WTC11 (cell line): Measurements from ENCODE around the gene TCAP. TPM values are rescaled to one million over a fixed set of nuclear protein-coding genes. Genes with fewer than 3 reads are reported as not detected.

Experiments
- CREM ChIP-seq: sonication (generic); formaldehyde crosslinking; IDR thresholded peaks from 2 replicates; pipeline ENCODE4 v1.8.1; 2022; ENCODE audit warnings: mild to moderate bottlenecking, missing genetic modification reagents, moderate library complexity
- ESRRA ChIP-seq: sonication (generic); formaldehyde crosslinking; IDR thresholded peaks from 2 replicates; pipeline ENCODE4 v1.8.1; 2022; ENCODE audit warnings: mild to moderate bottlenecking, missing genetic modification reagents, borderline replicate concordance
- ETV6 ChIP-seq: sonication (generic); formaldehyde crosslinking; IDR thresholded peaks from 2 replicates; pipeline ENCODE4 v1.8.1; 2022; ENCODE audit warnings: mild to moderate bottlenecking, missing genetic modification reagents
- IRF2 ChIP-seq: sonication (generic); formaldehyde crosslinking; IDR thresholded peaks from 2 replicates; pipeline ENCODE4 v1.8.0; 2022; ENCODE audit warnings: low read depth, missing genetic modification reagents, borderline replicate concordance
- NR3C1 ChIP-seq: sonication (generic); formaldehyde crosslinking; conservative IDR thresholded peaks from 2 replicates; pipeline ENCODE4 v1.8.1; 2023; ENCODE audit warnings: low read depth, mild to moderate bottlenecking, missing genetic modification reagents
- PRRX2 ChIP-seq: fragments of 250-450 bp; sonication (Bioruptor Pico); IDR thresholded peaks from 2 replicates; pipeline ENCODE4 v1.8.0; 2021; ENCODE audit warnings: mild to moderate bottlenecking
- SOX15 ChIP-seq: fragments of 250-450 bp; sonication (Bioruptor Pico); IDR thresholded peaks from 2 replicates; pipeline ENCODE4 v1.9.0; 2021; ENCODE audit warnings: mild to moderate bottlenecking
- TEAD1 ChIP-seq: sonication (generic); formaldehyde crosslinking; IDR thresholded peaks from 2 replicates; pipeline ENCODE4 v1.8.0; 2022; ENCODE audit warnings: mild to moderate bottlenecking, missing genetic modification reagents
- ZBTB21 ChIP-seq: sonication (generic); formaldehyde crosslinking; IDR thresholded peaks from 2 replicates; pipeline ENCODE4 v1.8.1; 2023; ENCODE audit warnings: mild to moderate bottlenecking, missing genetic modification reagents, borderline replicate concordance
- ZNF219 ChIP-seq: sonication (generic); formaldehyde crosslinking; IDR thresholded peaks from 2 replicates; pipeline ENCODE4 v1.8.0; 2023; ENCODE audit warnings: missing genetic modification reagents, mild to moderate bottlenecking, borderline replicate concordance
- ZNF317 ChIP-seq: sonication (generic); formaldehyde crosslinking; IDR thresholded peaks from 2 replicates; pipeline ENCODE4 v1.8.1; 2023; ENCODE audit warnings: low read depth, mild to moderate bottlenecking, moderate library complexity, missing genetic modification reagents, borderline replicate concordance
- ZNF416 ChIP-seq: fragments of 250-450 bp; sonication (Bioruptor Pico); IDR thresholded peaks from 2 replicates; pipeline ENCODE4 v1.9.0; 2021; ENCODE audit warnings: mild to moderate bottlenecking, inconsistent platforms
- ZNF671 ChIP-seq: fragments of 250-450 bp; sonication (Bioruptor Pico); IDR thresholded peaks from 2 replicates; pipeline ENCODE4 v1.8.0; 2021; ENCODE audit warnings: mild to moderate bottlenecking
- total RNA-seq: library from RNA; stranded (reverse); gene quantifications from 3 replicates; pipeline ENCODE4 v1.2.3, GENCODE V29; 2021
- TF ChIP-seq, protein P1 (sequence below): fragments of 250-450 bp; sonication (Bioruptor Pico); IDR thresholded peaks from 2 replicates; pipeline ENCODE4 v1.9.0; 2021; ENCODE audit warnings: mild to moderate bottlenecking, borderline replicate concordance
- TF ChIP-seq, protein P2 (sequence below): sonication (generic); formaldehyde crosslinking; IDR thresholded peaks from 2 replicates; pipeline ENCODE4 v1.8.0; 2022; ENCODE audit warnings: mild to moderate bottlenecking, missing genetic modification reagents
- TF ChIP-seq, protein P3 (sequence below): sonication (generic); formaldehyde crosslinking; IDR thresholded peaks from 2 replicates; pipeline ENCODE4 v1.8.0; 2023; ENCODE audit warnings: mild to moderate bottlenecking, missing genetic modification reagents
- TF ChIP-seq, protein P4 (sequence below): sonication (generic); formaldehyde crosslinking; IDR thresholded peaks from 2 replicates; pipeline ENCODE4 v1.8.1; 2022; ENCODE audit warnings: low read depth, missing genetic modification reagents, borderline replicate concordance
- TF ChIP-seq, protein P5 (sequence below): sonication (generic); formaldehyde crosslinking; IDR thresholded peaks from 2 replicates; pipeline ENCODE4 v1.8.0; 2023; ENCODE audit warnings: missing genetic modification reagents
- TF ChIP-seq, protein P6 (sequence below): sonication (generic); formaldehyde crosslinking; IDR thresholded peaks from 2 replicates; pipeline ENCODE4 v1.8.0; 2022; ENCODE audit warnings: mild to moderate bottlenecking, missing genetic modification reagents
- TF ChIP-seq, protein P7 (sequence below): fragments of 250-450 bp; sonication (Bioruptor Pico); IDR thresholded peaks from 2 replicates; pipeline ENCODE4 v1.9.0; 2021; ENCODE audit warnings: moderate library complexity, mild to moderate bottlenecking, inconsistent platforms, borderline replicate concordance
- TF ChIP-seq, protein P8 (sequence below): sonication (generic); formaldehyde crosslinking; IDR thresholded peaks from 2 replicates; pipeline ENCODE4 v1.8.1; 2023; ENCODE audit warnings: mild to moderate bottlenecking, moderate library complexity, missing genetic modification reagents
- TF ChIP-seq, protein P9 (sequence below): fragments of 250-450 bp; sonication (Bioruptor Pico); IDR thresholded peaks from 2 replicates; pipeline ENCODE4 v1.9.0; 2021; ENCODE audit warnings: mild to moderate bottlenecking

Gene TCAP
- total RNA-seq, 1 experiment from 2014 or later = 2.9 TPM

DNA sequence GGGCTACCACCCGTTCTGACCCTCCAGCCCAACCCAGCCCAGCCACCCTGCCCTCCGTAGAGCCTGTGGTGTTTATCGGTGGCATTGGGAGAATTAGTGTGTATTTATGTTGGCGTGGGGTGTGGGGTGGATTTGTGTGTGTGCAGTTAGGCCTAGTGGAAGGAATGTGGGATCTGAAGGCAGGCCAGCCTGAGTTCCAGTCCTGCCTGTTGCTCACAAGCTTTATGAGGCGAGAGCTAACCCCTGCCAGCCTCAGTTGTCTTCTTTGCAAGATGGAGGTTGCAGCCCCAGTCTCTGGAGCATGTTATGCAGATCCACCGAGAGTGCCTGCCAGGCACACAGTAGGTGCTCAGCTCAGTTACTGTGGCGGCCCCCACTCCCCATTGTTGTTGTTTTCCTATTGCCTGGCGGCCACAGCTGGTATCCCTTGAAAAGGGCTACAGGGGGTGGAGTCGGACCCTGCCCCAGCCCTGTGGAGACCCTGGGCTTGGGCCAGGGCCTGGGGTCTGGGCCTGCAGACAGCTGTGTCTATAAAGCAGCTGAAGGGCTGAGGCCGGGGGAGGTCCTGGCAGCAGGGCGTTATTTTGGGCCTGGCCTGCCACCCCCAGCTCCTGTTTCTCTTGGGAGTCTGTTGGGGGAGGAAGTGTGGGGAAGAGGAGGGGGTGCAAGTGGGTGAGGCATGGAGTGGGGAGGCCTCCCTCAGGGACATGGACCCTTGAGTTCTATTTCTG, 39.8 kb downstream of the TCAP start (continued):
- TF ChIP-seq, protein P1, sequence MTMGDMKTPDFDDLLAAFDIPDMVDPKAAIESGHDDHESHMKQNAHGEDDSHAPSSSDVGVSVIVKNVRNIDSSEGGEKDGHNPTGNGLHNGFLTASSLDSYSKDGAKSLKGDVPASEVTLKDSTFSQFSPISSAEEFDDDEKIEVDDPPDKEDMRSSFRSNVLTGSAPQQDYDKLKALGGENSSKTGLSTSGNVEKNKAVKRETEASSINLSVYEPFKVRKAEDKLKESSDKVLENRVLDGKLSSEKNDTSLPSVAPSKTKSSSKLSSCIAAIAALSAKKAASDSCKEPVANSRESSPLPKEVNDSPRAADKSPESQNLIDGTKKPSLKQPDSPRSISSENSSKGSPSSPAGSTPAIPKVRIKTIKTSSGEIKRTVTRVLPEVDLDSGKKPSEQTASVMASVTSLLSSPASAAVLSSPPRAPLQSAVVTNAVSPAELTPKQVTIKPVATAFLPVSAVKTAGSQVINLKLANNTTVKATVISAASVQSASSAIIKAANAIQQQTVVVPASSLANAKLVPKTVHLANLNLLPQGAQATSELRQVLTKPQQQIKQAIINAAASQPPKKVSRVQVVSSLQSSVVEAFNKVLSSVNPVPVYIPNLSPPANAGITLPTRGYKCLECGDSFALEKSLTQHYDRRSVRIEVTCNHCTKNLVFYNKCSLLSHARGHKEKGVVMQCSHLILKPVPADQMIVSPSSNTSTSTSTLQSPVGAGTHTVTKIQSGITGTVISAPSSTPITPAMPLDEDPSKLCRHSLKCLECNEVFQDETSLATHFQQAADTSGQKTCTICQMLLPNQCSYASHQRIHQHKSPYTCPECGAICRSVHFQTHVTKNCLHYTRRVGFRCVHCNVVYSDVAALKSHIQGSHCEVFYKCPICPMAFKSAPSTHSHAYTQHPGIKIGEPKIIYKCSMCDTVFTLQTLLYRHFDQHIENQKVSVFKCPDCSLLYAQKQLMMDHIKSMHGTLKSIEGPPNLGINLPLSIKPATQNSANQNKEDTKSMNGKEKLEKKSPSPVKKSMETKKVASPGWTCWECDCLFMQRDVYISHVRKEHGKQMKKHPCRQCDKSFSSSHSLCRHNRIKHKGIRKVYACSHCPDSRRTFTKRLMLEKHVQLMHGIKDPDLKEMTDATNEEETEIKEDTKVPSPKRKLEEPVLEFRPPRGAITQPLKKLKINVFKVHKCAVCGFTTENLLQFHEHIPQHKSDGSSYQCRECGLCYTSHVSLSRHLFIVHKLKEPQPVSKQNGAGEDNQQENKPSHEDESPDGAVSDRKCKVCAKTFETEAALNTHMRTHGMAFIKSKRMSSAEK (CRISPR knock-in tag) = peak; percentile 20; the same call in 1 of the 2 replicates
- TF ChIP-seq, protein P2, sequence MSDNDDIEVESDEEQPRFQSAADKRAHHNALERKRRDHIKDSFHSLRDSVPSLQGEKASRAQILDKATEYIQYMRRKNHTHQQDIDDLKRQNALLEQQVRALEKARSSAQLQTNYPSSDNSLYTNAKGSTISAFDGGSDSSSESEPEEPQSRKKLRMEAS (CRISPR knock-in tag) = no peak
- TF ChIP-seq ZNF219 (no peak), NR3C1 (CRISPR knock-in tag) (no peak), CREM (CRISPR knock-in tag) (no peak), PRRX2 (CRISPR knock-in tag) (no peak), TEAD1 (CRISPR knock-in tag) (no peak; the same call in 1 of the 2 replicates), ESRRA (CRISPR knock-in tag) (no peak), ZNF317 (CRISPR knock-in tag) (no peak), ZNF416 (CRISPR knock-in tag) (no peak), ETV6 (CRISPR knock-in tag) (no peak), SOX15 (CRISPR knock-in tag) (no peak), IRF2 (no peak), ZBTB21 (CRISPR knock-in tag) (no peak), ZNF671 (CRISPR knock-in tag) (no peak)
- TF ChIP-seq, protein P3, sequence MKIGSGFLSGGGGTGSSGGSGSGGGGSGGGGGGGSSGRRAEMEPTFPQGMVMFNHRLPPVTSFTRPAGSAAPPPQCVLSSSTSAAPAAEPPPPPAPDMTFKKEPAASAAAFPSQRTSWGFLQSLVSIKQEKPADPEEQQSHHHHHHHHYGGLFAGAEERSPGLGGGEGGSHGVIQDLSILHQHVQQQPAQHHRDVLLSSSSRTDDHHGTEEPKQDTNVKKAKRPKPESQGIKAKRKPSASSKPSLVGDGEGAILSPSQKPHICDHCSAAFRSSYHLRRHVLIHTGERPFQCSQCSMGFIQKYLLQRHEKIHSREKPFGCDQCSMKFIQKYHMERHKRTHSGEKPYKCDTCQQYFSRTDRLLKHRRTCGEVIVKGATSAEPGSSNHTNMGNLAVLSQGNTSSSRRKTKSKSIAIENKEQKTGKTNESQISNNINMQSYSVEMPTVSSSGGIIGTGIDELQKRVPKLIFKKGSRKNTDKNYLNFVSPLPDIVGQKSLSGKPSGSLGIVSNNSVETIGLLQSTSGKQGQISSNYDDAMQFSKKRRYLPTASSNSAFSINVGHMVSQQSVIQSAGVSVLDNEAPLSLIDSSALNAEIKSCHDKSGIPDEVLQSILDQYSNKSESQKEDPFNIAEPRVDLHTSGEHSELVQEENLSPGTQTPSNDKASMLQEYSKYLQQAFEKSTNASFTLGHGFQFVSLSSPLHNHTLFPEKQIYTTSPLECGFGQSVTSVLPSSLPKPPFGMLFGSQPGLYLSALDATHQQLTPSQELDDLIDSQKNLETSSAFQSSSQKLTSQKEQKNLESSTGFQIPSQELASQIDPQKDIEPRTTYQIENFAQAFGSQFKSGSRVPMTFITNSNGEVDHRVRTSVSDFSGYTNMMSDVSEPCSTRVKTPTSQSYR (CRISPR knock-in tag) = 0 out of 2 replicates have a peak, but pooled peaks have one; percentile 19
- TF ChIP-seq, protein P4, sequence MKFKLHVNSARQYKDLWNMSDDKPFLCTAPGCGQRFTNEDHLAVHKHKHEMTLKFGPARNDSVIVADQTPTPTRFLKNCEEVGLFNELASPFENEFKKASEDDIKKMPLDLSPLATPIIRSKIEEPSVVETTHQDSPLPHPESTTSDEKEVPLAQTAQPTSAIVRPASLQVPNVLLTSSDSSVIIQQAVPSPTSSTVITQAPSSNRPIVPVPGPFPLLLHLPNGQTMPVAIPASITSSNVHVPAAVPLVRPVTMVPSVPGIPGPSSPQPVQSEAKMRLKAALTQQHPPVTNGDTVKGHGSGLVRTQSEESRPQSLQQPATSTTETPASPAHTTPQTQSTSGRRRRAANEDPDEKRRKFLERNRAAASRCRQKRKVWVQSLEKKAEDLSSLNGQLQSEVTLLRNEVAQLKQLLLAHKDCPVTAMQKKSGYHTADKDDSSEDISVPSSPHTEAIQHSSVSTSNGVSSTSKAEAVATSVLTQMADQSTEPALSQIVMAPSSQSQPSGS (CRISPR knock-in tag) = no peak
- TF ChIP-seq, protein P5, sequence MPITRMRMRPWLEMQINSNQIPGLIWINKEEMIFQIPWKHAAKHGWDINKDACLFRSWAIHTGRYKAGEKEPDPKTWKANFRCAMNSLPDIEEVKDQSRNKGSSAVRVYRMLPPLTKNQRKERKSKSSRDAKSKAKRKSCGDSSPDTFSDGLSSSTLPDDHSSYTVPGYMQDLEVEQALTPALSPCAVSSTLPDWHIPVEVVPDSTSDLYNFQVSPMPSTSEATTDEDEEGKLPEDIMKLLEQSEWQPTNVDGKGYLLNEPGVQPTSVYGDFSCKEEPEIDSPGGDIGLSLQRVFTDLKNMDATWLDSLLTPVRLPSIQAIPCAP (CRISPR knock-in tag) = 0 out of 2 replicates have a peak, but pooled peaks have one; percentile 17
- TF ChIP-seq, protein P6, sequence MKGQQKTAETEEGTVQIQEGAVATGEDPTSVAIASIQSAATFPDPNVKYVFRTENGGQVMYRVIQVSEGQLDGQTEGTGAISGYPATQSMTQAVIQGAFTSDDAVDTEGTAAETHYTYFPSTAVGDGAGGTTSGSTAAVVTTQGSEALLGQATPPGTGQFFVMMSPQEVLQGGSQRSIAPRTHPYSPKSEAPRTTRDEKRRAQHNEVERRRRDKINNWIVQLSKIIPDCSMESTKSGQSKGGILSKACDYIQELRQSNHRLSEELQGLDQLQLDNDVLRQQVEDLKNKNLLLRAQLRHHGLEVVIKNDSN (CRISPR knock-in tag) = no peak
- TF ChIP-seq, protein P7, sequence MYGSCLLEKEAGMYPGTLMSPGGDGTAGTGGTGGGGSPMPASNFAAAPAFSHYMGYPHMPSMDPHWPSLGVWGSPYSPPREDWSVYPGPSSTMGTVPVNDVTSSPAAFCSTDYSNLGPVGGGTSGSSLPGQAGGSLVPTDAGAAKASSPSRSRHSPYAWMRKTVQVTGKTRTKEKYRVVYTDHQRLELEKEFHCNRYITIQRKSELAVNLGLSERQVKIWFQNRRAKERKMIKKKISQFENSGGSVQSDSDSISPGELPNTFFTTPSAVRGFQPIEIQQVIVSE (CRISPR knock-in tag) = no peak
- TF ChIP-seq, protein P8, sequence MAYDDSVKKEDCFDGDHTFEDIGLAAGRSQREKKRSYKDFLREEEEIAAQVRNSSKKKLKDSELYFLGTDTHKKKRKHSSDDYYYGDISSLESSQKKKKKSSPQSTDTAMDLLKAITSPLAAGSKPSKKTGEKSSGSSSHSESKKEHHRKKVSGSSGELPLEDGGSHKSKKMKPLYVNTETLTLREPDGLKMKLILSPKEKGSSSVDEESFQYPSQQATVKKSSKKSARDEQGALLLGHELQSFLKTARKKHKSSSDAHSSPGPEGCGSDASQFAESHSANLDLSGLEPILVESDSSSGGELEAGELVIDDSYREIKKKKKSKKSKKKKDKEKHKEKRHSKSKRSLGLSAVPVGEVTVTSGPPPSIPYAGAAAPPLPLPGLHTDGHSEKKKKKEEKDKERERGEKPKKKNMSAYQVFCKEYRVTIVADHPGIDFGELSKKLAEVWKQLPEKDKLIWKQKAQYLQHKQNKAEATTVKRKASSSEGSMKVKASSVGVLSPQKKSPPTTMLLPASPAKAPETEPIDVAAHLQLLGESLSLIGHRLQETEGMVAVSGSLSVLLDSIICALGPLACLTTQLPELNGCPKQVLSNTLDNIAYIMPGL (CRISPR knock-in tag) = no peak
- TF ChIP-seq, protein P9, sequence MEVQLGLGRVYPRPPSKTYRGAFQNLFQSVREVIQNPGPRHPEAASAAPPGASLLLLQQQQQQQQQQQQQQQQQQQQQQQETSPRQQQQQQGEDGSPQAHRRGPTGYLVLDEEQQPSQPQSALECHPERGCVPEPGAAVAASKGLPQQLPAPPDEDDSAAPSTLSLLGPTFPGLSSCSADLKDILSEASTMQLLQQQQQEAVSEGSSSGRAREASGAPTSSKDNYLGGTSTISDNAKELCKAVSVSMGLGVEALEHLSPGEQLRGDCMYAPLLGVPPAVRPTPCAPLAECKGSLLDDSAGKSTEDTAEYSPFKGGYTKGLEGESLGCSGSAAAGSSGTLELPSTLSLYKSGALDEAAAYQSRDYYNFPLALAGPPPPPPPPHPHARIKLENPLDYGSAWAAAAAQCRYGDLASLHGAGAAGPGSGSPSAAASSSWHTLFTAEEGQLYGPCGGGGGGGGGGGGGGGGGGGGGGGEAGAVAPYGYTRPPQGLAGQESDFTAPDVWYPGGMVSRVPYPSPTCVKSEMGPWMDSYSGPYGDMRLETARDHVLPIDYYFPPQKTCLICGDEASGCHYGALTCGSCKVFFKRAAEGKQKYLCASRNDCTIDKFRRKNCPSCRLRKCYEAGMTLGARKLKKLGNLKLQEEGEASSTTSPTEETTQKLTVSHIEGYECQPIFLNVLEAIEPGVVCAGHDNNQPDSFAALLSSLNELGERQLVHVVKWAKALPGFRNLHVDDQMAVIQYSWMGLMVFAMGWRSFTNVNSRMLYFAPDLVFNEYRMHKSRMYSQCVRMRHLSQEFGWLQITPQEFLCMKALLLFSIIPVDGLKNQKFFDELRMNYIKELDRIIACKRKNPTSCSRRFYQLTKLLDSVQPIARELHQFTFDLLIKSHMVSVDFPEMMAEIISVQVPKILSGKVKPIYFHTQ (CRISPR knock-in tag) = no peak
